T-helper 1 cell (primary cell): ENCODE results near the gene SZT2.
"Not testable (repeated sequence)": the region's sequence is repeated elsewhere in the genome, so short reads cannot be mapped to it uniquely, and the experiment has no call there.

Source experiments
- DNase-seq, 5 donors: peaks; one replicate each; pipeline ENCODE4 v3.0.0-alpha.2; 2012 to 2020

Gene SZT2

GRCh38 chr1:43363283-43363934 is 26.3 kb upstream of the SZT2 start:
- no peak for DNase-seq

GRCh38 chr1:43363935-43364525 is 25.7 kb upstream of the SZT2 start:
- DNase-seq, result no peak

GRCh38 chr1:43365678-43366077 is 24.0 kb upstream of the SZT2 start:
- DNase-seq, result no peak

- DNase-seq, result no peak
Measured at GRCh38 chr1:43366179-43366578, 23.5 kb upstream of the SZT2 start.

GRCh38 chr1:43366601-43367025 is 23.1 kb upstream of the SZT2 start:
- no peak for DNase-seq

GRCh38 chr1:43367026-43367903 is 22.4 kb upstream of the SZT2 start:
- peak in 3 of 5 donors; percentile 11 to 30 (median 29) for DNase-seq

GRCh38 chr1:43367904-43368645 is 21.6 kb upstream of the SZT2 start, which contains the start of gene ELOVL1:
Gene ELOVL1, minus strand, starts transcription at chr1:43368011. Its CDS starts 2,402 bp downstream, at chr1:43365609.
- peak; percentile 69 to 90 (median 73) for DNase-seq

- DNase-seq, result no peak
Measured at GRCh38 chr1:43368646-43369020, 21.1 kb upstream of the SZT2 start.

- not testable (repeated sequence) for DNase-seq
Measured at GRCh38 chr1:43369779-43370178, 19.9 kb upstream of the SZT2 start.

GRCh38 chr1:43370564-43370963 is 19.1 kb upstream of the SZT2 start:
- DNase-seq, result no peak

GRCh38 chr1:43372172-43372571 is 17.5 kb upstream of the SZT2 start:
- DNase-seq, result no peak

- DNase-seq, result no peak
Measured at GRCh38 chr1:43373066-43373940, 16.4 kb upstream of the SZT2 start.

GRCh38 chr1:43376723-43377235 is 12.9 kb upstream of the SZT2 start:
- no peak for DNase-seq

- DNase-seq, result no peak
Measured at GRCh38 chr1:43377831-43378230, 11.9 kb upstream of the SZT2 start.

GRCh38 chr1:43379476-43379875 is 10.2 kb upstream of the SZT2 start:
- no peak for DNase-seq

GRCh38 chr1:43381612-43382011 is 8.1 kb upstream of the SZT2 start:
- no peak for DNase-seq

- no peak for DNase-seq
Measured at GRCh38 chr1:43382027-43382779, 7.5 kb upstream of the SZT2 start.

- DNase-seq, result no peak
Measured at GRCh38 chr1:43383449-43383848, 6.2 kb upstream of the SZT2 start.

- no peak for DNase-seq
Measured at GRCh38 chr1:43386676-43387075, 3.0 kb upstream of the SZT2 start.

GRCh38 chr1:43387976-43388599 is 1.6 kb upstream of the SZT2 start:
- no peak for DNase-seq
